ENCODE measurements around the gene CEMP1.

GRCh38 chr16:2519711-2520080 lies 11.5 kb downstream of the CEMP1 start:
- TF ChIP-seq CTCF (IDR thresholded peaks at IDR 0.05) (no peak), POLR2A (IDR thresholded peaks at IDR 0.05) (no peak), EP300 (IDR thresholded peaks at IDR 0.05) (no peak)

All from suprapubic skin (tissue), 3 donors.